HG02970 (cell line): ENCODE data around the gene TEAD4.

Source experiments
- ATAC-seq: cut with Tn5 transposase; IDR thresholded peaks from one replicate; pipeline ENCODE4 v1.9.1; 2021; ENCODE audit warnings: mild to moderate bottlenecking, moderate library complexity, moderate number of reproducible peaks; ENCODE audit not compliant: unreplicated experiment, low FRiP score

Gene TEAD4

GRCh38 chr12:3022411-3022810, 63.2 kb downstream of the TEAD4 start:
- ATAC-seq = no peak

- no peak for ATAC-seq
Observed at GRCh38 chr12:3022961-3023360, 63.8 kb downstream of the TEAD4 start.

- no peak for ATAC-seq
Observed at GRCh38 chr12:3028108-3028507, 68.9 kb downstream of the TEAD4 start.

GRCh38 chr12:3030821-3031429, 71.7 kb downstream of the TEAD4 start:
- ATAC-seq = no peak

- ATAC-seq = no peak
Observed at GRCh38 chr12:3032161-3032560, 73.0 kb downstream of the TEAD4 start.

GRCh38 chr12:3032770-3033538, 73.8 kb downstream of the TEAD4 start:
- no peak for ATAC-seq

GRCh38 chr12:3033539-3033867, 74.3 kb downstream of the TEAD4 start:
- no peak for ATAC-seq

GRCh38 chr12:3034067-3034750, 75.0 kb downstream of the TEAD4 start:
- no peak for ATAC-seq

- no peak for ATAC-seq
Observed at GRCh38 chr12:3035171-3035570, 76.0 kb downstream of the TEAD4 start.

GRCh38 chr12:3035815-3036702, 76.9 kb downstream of the TEAD4 start:
- ATAC-seq = no peak

GRCh38 chr12:3036901-3037600, 77.9 kb downstream of the TEAD4 start:
- no peak for ATAC-seq

GRCh38 chr12:3038166-3038565, 79.0 kb downstream of the TEAD4 start:
- no peak for ATAC-seq

GRCh38 chr12:3038926-3039510, 79.8 kb downstream of the TEAD4 start:
- ATAC-seq = no peak

- ATAC-seq = no peak
Observed at GRCh38 chr12:3040026-3040656, 80.9 kb downstream of the TEAD4 start.

GRCh38 chr12:3040663-3041544, 81.7 kb downstream of the TEAD4 start:
- no peak for ATAC-seq

- no peak for ATAC-seq
Observed at GRCh38 chr12:3041558-3042164, 82.5 kb downstream of the TEAD4 start.

- ATAC-seq = no peak
Observed at GRCh38 chr12:3042394-3042793, 83.2 kb downstream of the TEAD4 start.

- ATAC-seq = no peak
Observed at GRCh38 chr12:3042826-3043225, 83.6 kb downstream of the TEAD4 start.
